ENCODE data around the gene KCNT1.

KCNT1 gene

GRCh38 chr9:135749171-135750045, 47.4 kb downstream of the KCNT1 start:
- DNase-seq: no peak

GRCh38 chr9:135750786-135751185, 48.8 kb downstream of the KCNT1 start:
- DNase-seq: no peak

- no peak for DNase-seq
Observed at GRCh38 chr9:135751501-135751900, 49.5 kb downstream of the KCNT1 start.

- DNase-seq: no peak
Observed at GRCh38 chr9:135752281-135753204, 50.6 kb downstream of the KCNT1 start.

- DNase-seq: no peak
Observed at GRCh38 chr9:135753391-135754105, 51.6 kb downstream of the KCNT1 start.

- no peak for DNase-seq
Observed at GRCh38 chr9:135756576-135756975, 54.6 kb downstream of the KCNT1 start.

GRCh38 chr9:135757356-135757755, 55.4 kb downstream of the KCNT1 start:
- no peak for DNase-seq

GRCh38 chr9:135758056-135758455, 56.1 kb downstream of the KCNT1 start:
- DNase-seq: no peak

GRCh38 chr9:135758870-135759269, 56.9 kb downstream of the KCNT1 start:
- no peak for DNase-seq

GRCh38 chr9:135759676-135760300, 57.8 kb downstream of the KCNT1 start:
- DNase-seq: no peak

- no peak for DNase-seq
Observed at GRCh38 chr9:135760465-135760864, 58.5 kb downstream of the KCNT1 start.

- DNase-seq: no peak
Observed at GRCh38 chr9:135761150-135761844, 59.3 kb downstream of the KCNT1 start.

- DNase-seq: no peak
Observed at GRCh38 chr9:135761845-135762168, 59.8 kb downstream of the KCNT1 start.

- no peak for DNase-seq
Observed at GRCh38 chr9:135762921-135763320, 60.9 kb downstream of the KCNT1 start.

GRCh38 chr9:135763716-135764446, 61.9 kb downstream of the KCNT1 start:
- DNase-seq: no peak

- no peak for DNase-seq
Observed at GRCh38 chr9:135764731-135765130, 62.7 kb downstream of the KCNT1 start.

GRCh38 chr9:135765416-135765815, 63.4 kb downstream of the KCNT1 start:
- no peak for DNase-seq

GRCh38 chr9:135766251-135766650, 64.3 kb downstream of the KCNT1 start:
- no peak for DNase-seq

GRCh38 chr9:135766707-135767106, 64.7 kb downstream of the KCNT1 start:
- no peak for DNase-seq

GRCh38 chr9:135768516-135769218, 66.7 kb downstream of the KCNT1 start:
- no peak for DNase-seq

All from GDM1 (cell line).